ENCODE results near the gene UTS2R. TPM values are rescaled to one million over a fixed set of nuclear protein-coding genes. Genes with fewer than 3 reads are reported as not detected.

Gene UTS2R
- total RNA-seq, 2 experiments from 2014 or later: not detected

DNA sequence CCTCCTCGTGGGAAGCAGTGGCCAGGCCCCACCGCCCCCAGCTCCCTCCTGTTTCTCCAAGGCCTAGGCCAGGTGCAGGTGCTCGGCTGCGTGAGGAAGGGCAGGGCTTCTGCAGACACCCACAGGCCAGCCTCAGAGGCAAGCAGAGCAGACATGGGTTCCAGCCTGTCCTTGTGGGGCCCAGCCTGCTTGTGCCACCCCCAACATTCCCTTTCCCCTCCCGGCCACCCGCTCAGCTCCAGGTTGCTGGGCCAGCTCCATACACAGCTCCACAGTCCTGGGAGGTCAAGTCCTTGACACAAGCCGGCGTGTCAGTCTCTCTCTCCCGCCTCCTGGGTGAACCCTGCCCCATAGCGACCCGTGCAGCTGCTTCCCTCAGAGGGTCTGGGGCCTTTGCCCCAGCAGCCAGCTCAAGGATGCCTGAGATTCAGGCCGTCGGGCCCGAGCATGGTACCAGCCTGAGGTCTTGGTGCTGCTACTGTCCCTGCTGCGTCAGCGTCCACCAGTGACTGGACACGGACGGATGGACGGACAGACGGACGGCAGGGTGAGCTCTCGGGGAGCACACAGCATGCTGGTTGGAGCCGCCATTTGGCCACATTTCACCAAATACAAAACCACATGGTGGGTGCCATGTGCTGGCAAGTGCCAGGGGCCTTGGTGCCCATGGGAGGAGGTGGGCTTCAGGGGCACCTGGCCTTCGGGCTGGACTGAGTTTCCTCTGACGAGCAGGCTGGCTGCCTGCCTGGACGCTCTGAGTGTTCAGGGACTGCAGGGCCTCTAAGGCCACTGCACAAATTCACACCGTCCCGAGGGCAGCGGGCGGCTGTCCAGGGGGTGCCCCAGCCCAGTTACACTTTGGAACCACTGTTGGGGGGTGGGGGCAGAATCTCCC lies 46.0 kb upstream of the UTS2R start:
- DNase-seq: no peak
- no peaks in the 10 kb centered on the region for H3K9me3 ChIP-seq (ENCODE audit: control insufficient read depth in 1 of 2, insufficient read depth in 1 of 2, low read length in 2 of 2)

GRCh38 chr17:82327289-82327688 lies 44.3 kb upstream of the UTS2R start:
- ChIA-PET POLR2A (no interaction called here), CTCF (no interaction called here)
- Mint-ChIP-seq H3K27ac (no peak overlapping the region), H3K4me3 (no peak overlapping the region), H3K27me3 (no peaks in the 10 kb centered on the region), H3K36me3 (ENCODE audit: low read depth) (no peaks in the 10 kb centered on the region), H3K9me3 (no peaks in the 10 kb centered on the region), H3K4me1 (ENCODE audit: low read depth) (peaks cover 9% of the 10 kb centered on the region)
- H3K36me3 ChIP-seq (ENCODE audit: insufficient read depth, low read length): no peaks in the 10 kb centered on the region
- intact Hi-C loops (cut with DNase I, micrococcal nuclease): no loop called here
- peaks cover 0 to 2% of the 10 kb centered on the region in 2 experiments for H3K27me3 ChIP-seq (ENCODE audit: control insufficient read depth in 1 of 2, insufficient read depth in 2 of 2, low read length in 2 of 2)
- TF ChIP-seq, protein P1, sequence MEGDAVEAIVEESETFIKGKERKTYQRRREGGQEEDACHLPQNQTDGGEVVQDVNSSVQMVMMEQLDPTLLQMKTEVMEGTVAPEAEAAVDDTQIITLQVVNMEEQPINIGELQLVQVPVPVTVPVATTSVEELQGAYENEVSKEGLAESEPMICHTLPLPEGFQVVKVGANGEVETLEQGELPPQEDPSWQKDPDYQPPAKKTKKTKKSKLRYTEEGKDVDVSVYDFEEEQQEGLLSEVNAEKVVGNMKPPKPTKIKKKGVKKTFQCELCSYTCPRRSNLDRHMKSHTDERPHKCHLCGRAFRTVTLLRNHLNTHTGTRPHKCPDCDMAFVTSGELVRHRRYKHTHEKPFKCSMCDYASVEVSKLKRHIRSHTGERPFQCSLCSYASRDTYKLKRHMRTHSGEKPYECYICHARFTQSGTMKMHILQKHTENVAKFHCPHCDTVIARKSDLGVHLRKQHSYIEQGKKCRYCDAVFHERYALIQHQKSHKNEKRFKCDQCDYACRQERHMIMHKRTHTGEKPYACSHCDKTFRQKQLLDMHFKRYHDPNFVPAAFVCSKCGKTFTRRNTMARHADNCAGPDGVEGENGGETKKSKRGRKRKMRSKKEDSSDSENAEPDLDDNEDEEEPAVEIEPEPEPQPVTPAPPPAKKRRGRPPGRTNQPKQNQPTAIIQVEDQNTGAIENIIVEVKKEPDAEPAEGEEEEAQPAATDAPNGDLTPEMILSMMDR (IDR thresholded peaks at IDR 0.05): no peak
- no peak overlapping the region for H3K4me3 ChIP-seq (ENCODE audit: low read length)
- peaks cover 19% of the 10 kb centered on the region for H3K4me1 ChIP-seq (ENCODE audit: insufficient read depth, low read length)
- peaks cover 0 to 4% of the 10 kb centered on the region in 2 experiments for H3K9me3 ChIP-seq (ENCODE audit: control insufficient read depth in 1 of 2, insufficient read depth in 1 of 2, low read length in 2 of 2)
- ATAC-seq (ENCODE audit: poor library complexity) (no peak), DNase-seq (no peak)
- H3K27ac ChIP-seq (ENCODE audit: low read depth in 1 of 2, low read length in 2 of 2): no peak overlapping the region

More for the DNA sequence above, 46.0 kb upstream of the UTS2R start:
- no peaks in the 10 kb centered on the region for H3K9me3 Mint-ChIP-seq
- no peak overlapping the region for H3K27ac Mint-ChIP-seq
- TF ChIP-seq, protein P1 (IDR thresholded peaks at IDR 0.05): no peak
- ATAC-seq (ENCODE audit: poor library complexity): no peak
- CTCF ChIA-PET: no interaction called here
- H3K27me3 ChIP-seq (ENCODE audit: control insufficient read depth in 1 of 2, insufficient read depth in 2 of 2, low read length in 2 of 2): no peaks in the 10 kb centered on the region
- no peaks in the 10 kb centered on the region for H3K36me3 ChIP-seq (ENCODE audit: insufficient read depth, low read length)
- H3K4me3 Mint-ChIP-seq: no peak overlapping the region
- no peak overlapping the region for H3K4me3 ChIP-seq (ENCODE audit: low read length)
- no peak overlapping the region for H3K27ac ChIP-seq (ENCODE audit: low read depth in 1 of 2, low read length in 2 of 2)
- H3K36me3 Mint-ChIP-seq (ENCODE audit: low read depth): no peaks in the 10 kb centered on the region
- intact Hi-C loops (cut with DNase I, micrococcal nuclease): no loop called here
- H3K4me1 ChIP-seq (ENCODE audit: insufficient read depth, low read length): peaks cover 29% of the 10 kb centered on the region
- H3K4me1 Mint-ChIP-seq (ENCODE audit: low read depth): peaks cover 22% of the 10 kb centered on the region
- POLR2A ChIA-PET: interaction anchor here (0.6 to 1.0 kb wide), 2 partner anchors 20 to 21 kb away, joined by 3 to 4 read pairs; no protein-coding TSS in a partner anchor
- no peaks in the 10 kb centered on the region for H3K27me3 Mint-ChIP-seq

DNA sequence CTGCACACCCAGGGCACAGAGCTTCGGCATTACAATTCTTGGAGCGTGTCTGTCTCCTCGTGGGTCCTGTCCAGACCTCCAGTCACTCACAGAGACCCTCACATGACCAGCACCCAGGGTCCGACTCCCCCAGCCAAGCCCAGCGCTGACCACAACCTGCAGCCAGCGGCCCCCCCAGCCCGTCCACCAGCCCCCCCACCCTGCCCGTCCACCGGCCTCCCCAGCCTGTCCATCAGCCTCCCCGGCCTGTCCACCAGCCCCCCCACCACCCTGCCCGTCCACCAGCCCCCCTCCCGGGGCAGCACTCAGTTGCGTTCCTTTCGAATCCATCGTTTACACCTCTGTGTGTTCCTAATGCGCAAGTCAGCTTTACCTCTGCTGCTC lies 43.8 kb upstream of the UTS2R start:
- Mint-ChIP-seq H3K36me3 (ENCODE audit: low read depth) (no peaks in the 10 kb centered on the region), H3K4me3 (no peak overlapping the region), H3K4me1 (ENCODE audit: low read depth) (peaks cover 11% of the 10 kb centered on the region), H3K9me3 (no peaks in the 10 kb centered on the region), H3K27me3 (no peaks in the 10 kb centered on the region), H3K27ac (no peak overlapping the region)
- CTCF ChIA-PET: no interaction called here
- no peak for DNase-seq
- intact Hi-C loops (cut with DNase I, micrococcal nuclease): no loop called here
- peaks cover 22% of the 10 kb centered on the region for H3K4me1 ChIP-seq (ENCODE audit: insufficient read depth, low read length)
- peaks cover 0 to 2% of the 10 kb centered on the region in 2 experiments for H3K27me3 ChIP-seq (ENCODE audit: control insufficient read depth in 1 of 2, insufficient read depth in 2 of 2, low read length in 2 of 2)
- H3K4me3 ChIP-seq (ENCODE audit: low read length): no peak overlapping the region
- POLR2A ChIA-PET: no interaction called here
- H3K36me3 ChIP-seq (ENCODE audit: insufficient read depth, low read length): no peaks in the 10 kb centered on the region
- peaks cover 0 to 5% of the 10 kb centered on the region in 2 experiments for H3K9me3 ChIP-seq (ENCODE audit: control insufficient read depth in 1 of 2, insufficient read depth in 1 of 2, low read length in 2 of 2)
- TF ChIP-seq, protein P1 (IDR thresholded peaks at IDR 0.05): no peak
- H3K27ac ChIP-seq (ENCODE audit: low read depth in 1 of 2, low read length in 2 of 2): no peak overlapping the region
- no peak for ATAC-seq (ENCODE audit: poor library complexity)

All from CD4-positive, alpha-beta T cell (primary cell).